ENCODE measurements around the gene NTRK2.

- TF ChIP-seq CTCF (conservative IDR thresholded peaks at IDR 0.05) (no peak), EZH2 (IDR thresholded peaks at IDR 0.05; ENCODE audit: low read depth) (no peak)
Observed at GRCh38 chr9:84736536-84736935, 67.0 kb downstream of the NTRK2 start.
